Loucy (cell line): ENCODE measurements around the gene TBCCD1.
A peak's percentile ranks its signal among the peaks of the same experiment; 100 is the strongest.

Source experiments
- H2AFZ ChIP-seq: fragments of 200-600 bp; sonication (generic); 2 replicates; pipeline ENCODE4 v1.6.0; 2016; ENCODE audit warnings: antibody characterized with exemption, mild to moderate bottlenecking, low read length, moderate library complexity
- H3F3A ChIP-seq: fragments of 200-600 bp; 2 replicates; pipeline ENCODE4 v1.6.0; 2016; ENCODE audit warnings: antibody characterized with exemption, low read depth, mild to moderate bottlenecking
- H3K27me3 ChIP-seq: fragments of 200-600 bp; sonication (generic); 2 replicates; pipeline ENCODE4 v1.6.1; 2014; ENCODE audit warnings: low read length, mild to moderate bottlenecking; ENCODE audit not compliant: insufficient read depth, poor library complexity, severe bottlenecking
- H3K36me3 ChIP-seq: fragments of 200-600 bp; sonication (generic); 2 replicates; pipeline ENCODE4 v1.6.1; 2016; ENCODE audit warnings: low read length; ENCODE audit not compliant: insufficient read depth
- H3K4me1 ChIP-seq: fragments of 200-600 bp; sonication (generic); 2 replicates; pipeline ENCODE4 v1.5.1; 2014; ENCODE audit warnings: low read length, mild to moderate bottlenecking; ENCODE audit not compliant: insufficient read depth, poor library complexity, severe bottlenecking
- H3K4me2 ChIP-seq: fragments of 200-600 bp; sonication (generic); 2 replicates; pipeline ENCODE4 v1.6.0; 2014; ENCODE audit warnings: antibody characterized with exemption, low read length, low read depth, mild to moderate bottlenecking; ENCODE audit not compliant: poor library complexity, severe bottlenecking
- H3K4me3 ChIP-seq: fragments of 200-600 bp; sonication (generic); 2 replicates; pipeline ENCODE4 v1.5.1; 2014; ENCODE audit warnings: low read length, mild to moderate bottlenecking, mixed read lengths; ENCODE audit not compliant: poor library complexity, severe bottlenecking
- H3K79me2 ChIP-seq: fragments of 200-600 bp; sonication (generic); 2 replicates; pipeline ENCODE4 v1.6.1; 2014; ENCODE audit warnings: low read length; ENCODE audit not compliant: insufficient read depth
- H3K9ac ChIP-seq: fragments of 200-600 bp; sonication (generic); 2 replicates; pipeline ENCODE4 v1.6.0; 2014; ENCODE audit warnings: mild to moderate bottlenecking, low read depth, low read length, moderate library complexity; ENCODE audit not compliant: poor library complexity, severe bottlenecking
- H3K9me2 ChIP-seq: fragments of 200-600 bp; sonication (generic); replicated peaks from 2 replicates; pipeline ENCODE4 v1.6.1; 2016; ENCODE audit warnings: low read depth, low read length, mixed read lengths
- H3K9me3 ChIP-seq: fragments of 200-600 bp; sonication (generic); 2 replicates; pipeline ENCODE4 v1.6.1; 2014; ENCODE audit warnings: mild to moderate bottlenecking, antibody characterized with exemption, low read length, low read depth; ENCODE audit not compliant: insufficient read depth
- H4K20me1 ChIP-seq: fragments of 200-600 bp; sonication (generic); 2 replicates; pipeline ENCODE4 v1.6.0; 2014; ENCODE audit warnings: antibody characterized with exemption, low read length, mild to moderate bottlenecking; ENCODE audit not compliant: insufficient read depth, poor library complexity, severe bottlenecking
- EZH2phosphoT487 ChIP-seq: fragments of 200-600 bp; IDR thresholded peaks from 2 replicates; pipeline ENCODE4 v1.6.1; 2018; ENCODE audit warnings: antibody characterized with exemption, mild to moderate bottlenecking, moderate library complexity, borderline replicate concordance
- TF ChIP-seq, protein P1 (sequence below): fragments of 200-600 bp; sonication (generic); conservative IDR thresholded peaks from 2 replicates; pipeline ENCODE4 v1.5.1; 2014; ENCODE audit warnings: mild to moderate bottlenecking, antibody characterized with exemption, low read length

TBCCD1 gene

DNA sequence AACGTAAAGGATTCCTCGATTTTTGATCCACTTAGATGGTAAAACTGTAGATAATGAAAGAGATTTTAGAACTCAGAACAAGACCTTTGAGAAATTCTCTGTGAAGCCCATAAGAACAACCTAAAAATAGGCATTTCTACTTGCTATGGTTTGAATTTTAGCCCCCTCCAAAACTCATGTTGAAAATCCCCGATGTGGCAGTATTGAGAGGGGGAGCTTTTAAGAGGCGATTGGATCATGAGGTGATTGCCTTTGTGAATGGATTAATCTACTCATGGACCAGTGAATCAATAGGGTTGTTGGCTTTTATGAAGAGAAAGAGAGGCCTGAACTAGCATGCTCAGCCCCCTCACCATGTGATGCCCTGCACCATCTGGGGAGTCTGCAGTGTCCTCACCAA lies 25.5 kb upstream of the TBCCD1 start:
- H3K4me1 ChIP-seq = peaks cover 7% of the 10 kb centered on the region
- H3K4me2 ChIP-seq = no peak overlapping the region
- H2AFZ ChIP-seq = no peak overlapping the region
- H3F3A ChIP-seq = no peaks in the 10 kb centered on the region
- no peaks in the 10 kb centered on the region for H3K27me3 ChIP-seq
- no peaks in the 10 kb centered on the region for H3K79me2 ChIP-seq
- no peaks in the 10 kb centered on the region for H3K36me3 ChIP-seq
- H3K4me3 ChIP-seq = no peak overlapping the region
- H3K9me2 ChIP-seq = no peaks in the 10 kb centered on the region
- TF ChIP-seq, protein P1, sequence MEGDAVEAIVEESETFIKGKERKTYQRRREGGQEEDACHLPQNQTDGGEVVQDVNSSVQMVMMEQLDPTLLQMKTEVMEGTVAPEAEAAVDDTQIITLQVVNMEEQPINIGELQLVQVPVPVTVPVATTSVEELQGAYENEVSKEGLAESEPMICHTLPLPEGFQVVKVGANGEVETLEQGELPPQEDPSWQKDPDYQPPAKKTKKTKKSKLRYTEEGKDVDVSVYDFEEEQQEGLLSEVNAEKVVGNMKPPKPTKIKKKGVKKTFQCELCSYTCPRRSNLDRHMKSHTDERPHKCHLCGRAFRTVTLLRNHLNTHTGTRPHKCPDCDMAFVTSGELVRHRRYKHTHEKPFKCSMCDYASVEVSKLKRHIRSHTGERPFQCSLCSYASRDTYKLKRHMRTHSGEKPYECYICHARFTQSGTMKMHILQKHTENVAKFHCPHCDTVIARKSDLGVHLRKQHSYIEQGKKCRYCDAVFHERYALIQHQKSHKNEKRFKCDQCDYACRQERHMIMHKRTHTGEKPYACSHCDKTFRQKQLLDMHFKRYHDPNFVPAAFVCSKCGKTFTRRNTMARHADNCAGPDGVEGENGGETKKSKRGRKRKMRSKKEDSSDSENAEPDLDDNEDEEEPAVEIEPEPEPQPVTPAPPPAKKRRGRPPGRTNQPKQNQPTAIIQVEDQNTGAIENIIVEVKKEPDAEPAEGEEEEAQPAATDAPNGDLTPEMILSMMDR = no peak
- no peak for TF ChIP-seq EZH2phosphoT487
- no peak overlapping the region for H3K9ac ChIP-seq
- no peaks in the 10 kb centered on the region for H4K20me1 ChIP-seq
- no peaks in the 10 kb centered on the region for H3K9me3 ChIP-seq

- H3K36me3 ChIP-seq = peaks cover 5% of the 10 kb centered on the region; the same call in 1 of the 2 replicates
- H2AFZ ChIP-seq = no peak overlapping the region
- no peak overlapping the region for H3K9ac ChIP-seq
- H3F3A ChIP-seq = no peaks in the 10 kb centered on the region
- TF ChIP-seq, protein P1 = no peak
- TF ChIP-seq EZH2phosphoT487 = no peak
- H3K4me2 ChIP-seq = no peak overlapping the region
- no peaks in the 10 kb centered on the region for H3K9me3 ChIP-seq
- no peaks in the 10 kb centered on the region for H3K27me3 ChIP-seq
- no peaks in the 10 kb centered on the region for H3K9me2 ChIP-seq
- H3K79me2 ChIP-seq = no peaks in the 10 kb centered on the region
- H3K4me1 ChIP-seq = peaks cover 7% of the 10 kb centered on the region
- H3K4me3 ChIP-seq = no peak overlapping the region
- H4K20me1 ChIP-seq = no peaks in the 10 kb centered on the region
Measured at GRCh38 chr3:186590580-186591295, 23.6 kb upstream of the TBCCD1 start.

DNA sequence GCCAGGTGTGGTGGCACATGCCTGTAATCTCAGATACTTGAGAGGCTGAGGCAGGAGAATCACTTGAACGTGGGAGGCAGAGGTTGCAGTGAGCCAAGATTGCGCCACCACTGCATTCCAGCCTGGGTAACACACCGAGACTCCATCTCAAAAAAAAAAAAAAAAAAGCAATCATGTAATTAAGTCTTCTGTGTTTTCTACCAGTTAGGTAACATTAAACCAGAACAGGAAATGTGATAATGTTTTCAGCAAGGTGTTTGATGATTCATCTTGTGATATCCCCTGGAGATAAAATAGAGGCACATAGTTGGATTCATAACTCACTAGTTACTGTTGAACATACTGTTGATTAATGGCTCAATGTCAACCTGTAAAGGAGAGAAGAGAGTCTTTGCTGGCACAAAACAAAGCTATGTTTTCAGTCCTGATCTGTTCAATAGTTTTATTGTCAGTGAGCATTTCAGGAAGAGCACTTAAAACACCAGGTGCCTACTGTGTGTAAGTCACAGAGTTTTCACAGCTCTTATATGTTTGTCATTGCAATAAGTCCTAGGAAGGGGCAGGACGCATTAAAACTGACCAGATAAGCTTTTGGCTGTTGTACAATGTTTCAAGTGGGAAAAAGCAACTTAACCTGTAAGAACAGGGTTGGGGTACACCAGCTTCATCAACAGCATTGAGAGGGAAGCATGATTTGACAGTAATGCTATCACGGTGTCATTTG lies 22.9 kb upstream of the TBCCD1 start:
- Histone ChIP-seq H3K4me3 (no peak overlapping the region), H3K9me2 (no peaks in the 10 kb centered on the region), H3K79me2 (no peaks in the 10 kb centered on the region), H3F3A (no peaks in the 10 kb centered on the region), H3K27me3 (no peaks in the 10 kb centered on the region), H3K9me3 (no peaks in the 10 kb centered on the region), H2AFZ (no peak overlapping the region), H3K4me2 (peak overlapping the region; percentile 0), H3K36me3 (peaks cover 12% of the 10 kb centered on the region; the same call in 1 of the 2 replicates), H3K4me1 (peaks cover 7% of the 10 kb centered on the region), H4K20me1 (no peaks in the 10 kb centered on the region), H3K9ac (no peak overlapping the region)
- TF ChIP-seq, protein P1 = no peak
- no peak for TF ChIP-seq EZH2phosphoT487
